BE2C (cell line): ENCODE results near the gene TNFRSF1B.
A peak's percentile ranks its signal among the peaks of the same experiment; 100 is the strongest.

Experiments
- DNase-seq: peaks from one replicate; pipeline ENCODE4 v3.0.0-alpha.2; 2020
- H3K27me3 ChIP-seq: fragments of 250-450 bp; sonication (Bioruptor Pico); 2 replicates; pipeline ENCODE4 v1.5.1; 2020; ENCODE audit warnings: mild to moderate bottlenecking
- H3K36me3 ChIP-seq: fragments of 250-450 bp; sonication (Bioruptor Pico); 2 replicates; pipeline ENCODE4 v1.5.1; 2020; ENCODE audit warnings: mild to moderate bottlenecking
- H3K4me1 ChIP-seq: fragments of 250-450 bp; sonication (Bioruptor Pico); 2 replicates; pipeline ENCODE4 v1.5.1; 2020
- H3K4me3 ChIP-seq: 2 replicates; pipeline ENCODE4 v1.5.1; 2011; ENCODE audit warnings: low read depth, low read length
- H3K9me3 ChIP-seq: fragments of 250-450 bp; sonication (Bioruptor Pico); 2 replicates; pipeline ENCODE4 v1.5.1; 2020
- CTCF ChIP-seq: IDR thresholded peaks from 2 replicates; pipeline ENCODE4 v1.5.1; 2012; ENCODE audit warnings: mild to moderate bottlenecking, low read depth, low read length

The TNFRSF1B gene

GRCh38 chr1:12228979-12229378 is 62.2 kb downstream of the TNFRSF1B start:
- Histone ChIP-seq H3K4me1 (no peaks in the 10 kb centered on the region), H3K36me3 (no peaks in the 10 kb centered on the region), H3K9me3 (no peaks in the 10 kb centered on the region), H3K27me3 (no peaks in the 10 kb centered on the region), H3K4me3 (no peak overlapping the region)
- DNase-seq = no peak
- TF ChIP-seq CTCF = no peak

DNA sequence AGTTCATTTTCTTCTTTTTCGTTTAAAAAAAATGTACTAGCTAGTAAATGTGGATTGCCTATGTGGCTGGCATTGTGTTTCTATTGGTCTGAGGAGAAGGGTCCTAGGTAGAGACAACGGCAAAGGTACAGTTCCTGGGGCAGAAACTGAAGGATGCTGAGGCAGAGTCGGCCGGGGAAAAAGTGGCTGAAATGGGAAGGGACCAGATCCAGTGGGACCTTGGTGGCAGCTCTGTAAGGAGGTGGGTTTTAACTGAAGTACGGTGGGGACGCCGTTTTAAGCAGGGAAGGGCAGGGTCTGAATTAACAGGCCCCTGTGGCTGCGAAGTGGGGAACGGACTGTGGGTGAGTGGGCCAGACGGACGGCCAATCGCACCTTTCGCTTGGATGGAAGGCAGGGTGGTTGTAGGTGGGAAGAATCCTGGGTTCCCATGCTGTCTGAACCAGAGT is 62.6 kb downstream of the TNFRSF1B start:
- DNase-seq = no peak
- no peaks in the 10 kb centered on the region for H3K27me3 ChIP-seq
- no peak for TF ChIP-seq CTCF
- H3K4me3 ChIP-seq = no peak overlapping the region
- H3K4me1 ChIP-seq = no peaks in the 10 kb centered on the region
- H3K9me3 ChIP-seq = no peaks in the 10 kb centered on the region
- H3K36me3 ChIP-seq = no peaks in the 10 kb centered on the region

- Histone ChIP-seq H3K27me3 (no peaks in the 10 kb centered on the region), H3K4me1 (no peaks in the 10 kb centered on the region), H3K36me3 (no peaks in the 10 kb centered on the region), H3K9me3 (no peaks in the 10 kb centered on the region), H3K4me3 (peak within 1 kb of the TSS; percentile 70)
- peak; percentile 60 for TF ChIP-seq CTCF
- DNase-seq = peak; percentile 82
These were observed 63.2 kb downstream of the TNFRSF1B start, which contains the start of gene VPS13D for GRCh38 chr1:12229835-12230548. TSS of gene VPS13D (plus strand) at chr1:12230030. CDS start at chr1:12234267, 4,237 bp downstream.

GRCh38 chr1:12230549-12231275 is 63.9 kb downstream of the TNFRSF1B start:
- H3K27me3 ChIP-seq = no peaks in the 10 kb centered on the region
- no peaks in the 10 kb centered on the region for H3K36me3 ChIP-seq
- no peak for DNase-seq
- peak overlapping the region; percentile 70 for H3K4me3 ChIP-seq
- TF ChIP-seq CTCF = no peak
- H3K4me1 ChIP-seq = no peaks in the 10 kb centered on the region
- H3K9me3 ChIP-seq = no peaks in the 10 kb centered on the region

GRCh38 chr1:12231276-12231595 is 64.4 kb downstream of the TNFRSF1B start:
- Histone ChIP-seq H3K27me3 (no peaks in the 10 kb centered on the region), H3K9me3 (no peaks in the 10 kb centered on the region), H3K4me1 (no peaks in the 10 kb centered on the region), H3K36me3 (no peaks in the 10 kb centered on the region), H3K4me3 (peak overlapping the region; percentile 70)
- no peak for DNase-seq
- no peak for TF ChIP-seq CTCF

DNA sequence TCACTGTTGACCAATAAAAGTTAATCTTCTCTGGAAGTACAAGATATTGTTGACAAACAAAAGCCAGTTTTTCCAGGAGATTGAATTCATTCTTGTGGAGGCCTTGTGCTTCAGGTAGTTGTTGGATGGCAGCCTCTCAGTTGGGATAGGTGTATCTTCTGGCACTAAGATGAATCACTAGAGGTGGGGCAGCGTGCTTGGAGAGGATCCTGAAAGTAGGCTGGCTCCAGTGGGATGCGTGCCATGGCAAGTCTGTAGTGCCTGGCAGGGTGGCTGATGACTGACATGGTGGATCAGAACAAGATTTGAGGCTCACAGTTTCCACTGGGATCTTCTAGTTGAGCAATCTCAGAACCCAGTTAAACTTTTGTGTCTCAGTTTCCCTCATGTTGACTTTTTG is 65.4 kb downstream of the TNFRSF1B start:
- Histone ChIP-seq H3K4me3 (no peak overlapping the region), H3K36me3 (no peaks in the 10 kb centered on the region)
- no peak for TF ChIP-seq CTCF

More for the DNA sequence above, 65.4 kb downstream of the TNFRSF1B start:
- no peaks in the 10 kb centered on the region for H3K27me3 ChIP-seq
- H3K9me3 ChIP-seq = no peaks in the 10 kb centered on the region
- DNase-seq = no peak
- H3K4me1 ChIP-seq = no peaks in the 10 kb centered on the region
